GM19035 (cell line): ENCODE results near the gene ITGB5.
"Not testable (repeated sequence)": the region's sequence is repeated elsewhere in the genome, so short reads cannot be mapped to it uniquely, and the experiment has no call there.

Experiments
- ATAC-seq: cut with Tn5 transposase; IDR thresholded peaks from one replicate; pipeline ENCODE4 v1.9.1; 2021; ENCODE audit not compliant: unreplicated experiment

Gene ITGB5

DNA sequence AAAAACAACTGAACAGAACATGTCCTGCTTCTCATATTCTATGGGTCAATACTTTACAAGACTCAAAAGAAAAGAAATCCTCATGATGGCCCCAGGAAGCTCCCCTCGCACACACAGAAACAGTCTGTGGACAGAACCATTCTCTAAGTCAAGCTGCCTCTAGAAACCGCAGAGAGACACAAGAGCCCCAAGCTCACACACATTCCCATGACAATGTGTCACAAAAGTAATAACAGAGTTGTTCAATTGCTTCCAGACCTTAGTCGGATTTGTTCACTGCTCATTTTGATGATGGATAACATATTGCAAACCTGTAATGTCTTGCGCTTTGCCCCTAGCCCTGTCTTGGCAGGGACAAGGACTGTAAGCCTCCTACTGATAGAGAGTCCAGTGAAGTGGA, 96.0 kb downstream of the ITGB5 start:
- ATAC-seq, result no peak

DNA sequence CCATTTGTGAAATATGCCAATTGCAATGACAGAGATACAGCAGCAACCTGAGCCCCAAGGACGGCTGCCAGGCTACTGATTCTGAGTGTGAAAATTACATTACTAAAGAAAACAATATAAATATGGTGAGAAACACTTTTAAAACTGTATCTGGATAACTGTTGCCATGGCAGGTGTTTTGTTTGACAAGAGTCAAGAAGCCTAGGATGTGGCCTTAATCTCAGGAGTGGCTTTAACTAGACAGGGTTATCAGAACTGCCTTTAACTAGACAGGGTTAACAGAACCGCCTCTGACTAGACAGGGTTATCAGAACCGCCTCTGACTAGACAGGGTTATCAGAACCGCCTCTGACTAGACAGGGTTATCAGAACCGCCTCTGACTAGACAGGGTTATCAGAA, 98.1 kb downstream of the ITGB5 start:
- ATAC-seq, result not testable (repeated sequence)

DNA sequence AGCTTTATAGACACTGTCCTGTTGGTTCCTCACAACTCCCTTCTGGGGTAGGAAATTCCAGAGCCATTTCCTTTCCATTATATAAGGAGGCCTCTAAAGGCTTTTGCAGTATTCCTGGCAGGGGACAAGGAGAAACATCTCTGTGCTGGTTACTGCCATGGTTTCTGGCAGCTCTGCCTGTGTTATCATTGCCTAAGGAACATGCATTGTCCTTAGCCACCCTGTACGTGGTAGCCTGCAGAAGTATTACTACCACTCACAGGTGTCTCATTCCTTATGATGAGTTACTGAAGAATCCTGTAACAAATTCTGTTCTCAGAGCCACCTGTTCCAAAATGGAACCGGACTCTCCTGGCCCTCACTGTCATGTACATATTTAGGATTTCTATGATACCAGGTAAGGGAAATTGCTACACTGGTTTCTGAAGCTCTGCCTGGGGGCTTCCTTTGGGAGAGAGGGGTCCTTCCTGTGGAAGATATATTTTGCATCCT, 98.9 kb downstream of the ITGB5 start:
- no peak for ATAC-seq

DNA sequence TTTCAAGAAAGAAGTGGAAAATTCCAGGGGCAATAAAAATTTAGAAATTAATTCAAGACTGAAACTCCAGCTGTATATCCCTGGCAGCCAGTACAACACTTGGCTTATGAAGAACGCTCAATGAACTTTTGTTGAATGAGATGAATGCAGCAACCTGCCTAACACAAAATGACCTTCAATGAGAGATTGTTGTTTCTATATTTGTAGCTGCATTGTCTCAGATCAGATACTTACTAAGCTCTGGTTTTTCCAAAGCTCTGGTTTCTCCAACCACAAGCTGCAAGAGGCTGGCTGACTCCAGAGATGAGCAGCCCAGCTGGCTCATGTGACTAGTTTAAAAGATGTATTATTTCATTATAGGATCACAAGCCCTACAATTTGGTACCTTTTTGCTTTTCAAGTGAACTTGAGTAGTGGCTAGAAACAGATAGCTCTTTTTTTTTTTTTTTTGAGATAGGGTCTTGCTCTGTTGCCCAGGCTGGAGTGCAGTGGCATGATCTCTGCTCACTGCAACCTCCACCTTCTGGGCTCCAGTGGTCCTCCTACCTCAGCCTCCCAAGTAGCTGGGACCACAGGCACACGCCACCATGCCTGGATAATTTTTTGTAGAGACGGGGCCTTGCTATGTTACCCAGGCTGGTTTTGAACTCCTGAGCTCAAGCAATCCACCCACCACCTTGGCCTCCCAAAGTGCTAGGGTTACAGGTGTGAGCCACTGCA, 99.5 kb downstream of the ITGB5 start:
- no peak for ATAC-seq

DNA sequence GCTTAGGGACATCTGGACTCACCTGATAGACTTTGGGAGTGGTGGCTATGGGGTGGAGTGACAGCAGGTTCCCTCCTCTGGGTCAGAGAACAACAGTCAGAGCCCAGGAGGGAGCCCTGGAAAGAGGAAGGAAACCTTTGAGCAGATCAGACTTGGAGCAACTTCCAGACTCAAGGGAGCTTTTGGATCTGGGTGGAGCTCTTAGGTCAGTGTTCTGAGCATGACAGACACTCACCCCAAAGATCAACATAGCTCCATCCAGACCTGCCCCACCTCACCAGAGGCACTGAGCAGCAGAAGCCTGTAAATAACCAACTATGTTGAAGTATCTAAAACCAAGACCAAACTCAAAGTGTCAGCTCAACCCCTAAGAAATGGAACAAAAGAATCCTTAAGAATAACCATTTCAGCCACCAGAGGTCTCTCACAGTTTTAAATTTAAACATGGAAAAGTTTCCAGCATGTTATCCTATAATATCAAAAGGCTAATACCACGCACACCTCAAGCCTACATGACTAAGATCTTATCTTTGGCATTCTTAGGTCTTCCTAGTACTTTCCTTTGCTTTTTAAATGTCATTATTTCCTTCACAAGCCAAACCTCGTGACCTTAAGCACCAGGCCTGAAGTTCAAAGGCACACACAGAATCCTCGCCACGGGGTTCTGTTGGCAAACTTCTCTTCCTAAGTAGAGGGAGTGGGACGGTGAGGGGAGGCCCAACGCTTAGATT, 100.5 kb downstream of the ITGB5 start:
- ATAC-seq, result no peak

DNA sequence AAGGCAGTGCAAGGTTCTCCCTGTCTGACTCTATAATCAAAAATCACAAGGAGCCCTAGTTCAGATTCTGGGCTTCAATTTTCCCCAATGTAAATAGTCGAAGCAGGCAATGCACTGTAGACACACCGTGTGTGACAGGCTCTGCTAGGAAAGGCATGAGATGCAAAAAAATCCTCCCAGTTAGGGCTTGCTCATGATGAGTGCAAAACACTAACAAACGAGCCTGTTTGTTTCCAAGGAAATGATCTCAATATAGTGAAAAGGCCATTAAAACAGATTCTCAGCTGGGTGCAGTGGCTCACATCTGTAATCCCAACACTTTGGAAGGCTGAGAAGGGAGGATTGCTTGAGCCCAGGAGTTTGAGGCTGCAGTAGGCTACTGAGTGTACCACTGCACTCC, 101.2 kb downstream of the ITGB5 start:
- no peak for ATAC-seq

DNA sequence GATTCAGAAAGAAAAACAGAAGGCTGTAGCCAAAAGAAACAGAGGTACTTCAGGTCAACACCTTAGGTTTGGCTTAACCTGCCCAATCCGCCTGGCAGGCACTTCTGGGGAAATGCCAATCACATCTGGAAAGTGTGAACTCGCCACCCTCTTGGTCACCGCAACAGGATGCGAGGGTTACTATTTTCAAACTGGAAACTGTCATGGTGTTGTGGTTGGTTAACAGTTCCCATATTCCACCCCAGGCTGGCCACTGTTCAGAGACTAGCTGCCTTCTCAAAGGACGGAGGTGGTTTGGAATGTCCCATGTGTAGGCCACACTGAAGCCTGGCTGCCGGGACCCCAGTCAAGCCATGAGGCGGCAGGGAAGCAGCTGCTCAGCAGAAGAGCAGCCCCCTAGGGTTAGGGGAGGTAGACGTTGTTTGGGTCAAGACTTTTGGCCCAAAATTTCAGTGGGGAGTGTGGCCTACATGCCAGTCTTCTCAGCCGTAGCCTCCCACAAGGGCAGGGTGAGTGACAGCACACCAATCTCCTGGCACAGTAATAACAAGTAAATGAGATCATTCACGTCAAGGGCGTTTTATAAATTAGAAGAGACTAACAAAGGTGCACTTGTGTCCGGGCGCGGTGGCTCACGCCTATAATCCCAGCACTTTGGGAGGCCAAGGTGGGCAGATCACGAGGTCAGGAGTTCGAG, 102.3 kb downstream of the ITGB5 start:
- no peak for ATAC-seq

DNA sequence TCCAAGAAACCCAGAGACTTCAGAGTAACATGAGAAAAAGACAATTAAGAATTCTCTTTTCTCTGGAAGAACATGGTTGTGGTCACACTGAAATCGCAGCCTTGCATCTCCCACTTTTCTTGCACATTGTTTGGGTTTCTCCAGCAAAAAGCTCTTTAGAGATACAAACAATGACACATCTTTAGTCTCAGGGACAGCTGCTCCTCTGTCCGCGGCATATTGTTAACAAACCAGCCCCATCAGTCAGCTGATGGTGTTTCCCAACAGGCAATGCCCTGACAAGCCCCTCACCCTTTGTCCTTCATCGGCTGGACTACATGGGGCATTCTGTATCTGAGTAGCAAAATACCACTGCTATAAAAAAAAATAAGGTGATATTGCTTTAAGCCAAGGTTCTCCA, 103.5 kb downstream of the ITGB5 start:
- ATAC-seq, result no peak

DNA sequence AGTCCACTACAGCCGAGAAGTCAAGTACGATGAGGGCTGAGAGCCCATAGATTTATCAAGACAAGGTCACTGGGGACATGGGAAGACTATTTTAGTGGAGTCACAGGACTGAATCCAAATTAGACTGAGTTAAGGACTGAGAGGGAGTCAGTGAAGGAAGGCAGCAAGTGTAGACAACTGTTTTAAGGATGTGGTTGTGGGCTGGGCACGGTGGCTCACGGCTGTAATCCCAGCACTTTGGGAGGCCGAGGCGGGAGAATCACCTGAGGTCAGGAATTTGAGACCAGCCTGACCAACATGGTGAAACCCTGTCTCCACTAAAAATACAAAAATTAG, 104.8 kb downstream of the ITGB5 start:
- not testable (repeated sequence) for ATAC-seq

DNA sequence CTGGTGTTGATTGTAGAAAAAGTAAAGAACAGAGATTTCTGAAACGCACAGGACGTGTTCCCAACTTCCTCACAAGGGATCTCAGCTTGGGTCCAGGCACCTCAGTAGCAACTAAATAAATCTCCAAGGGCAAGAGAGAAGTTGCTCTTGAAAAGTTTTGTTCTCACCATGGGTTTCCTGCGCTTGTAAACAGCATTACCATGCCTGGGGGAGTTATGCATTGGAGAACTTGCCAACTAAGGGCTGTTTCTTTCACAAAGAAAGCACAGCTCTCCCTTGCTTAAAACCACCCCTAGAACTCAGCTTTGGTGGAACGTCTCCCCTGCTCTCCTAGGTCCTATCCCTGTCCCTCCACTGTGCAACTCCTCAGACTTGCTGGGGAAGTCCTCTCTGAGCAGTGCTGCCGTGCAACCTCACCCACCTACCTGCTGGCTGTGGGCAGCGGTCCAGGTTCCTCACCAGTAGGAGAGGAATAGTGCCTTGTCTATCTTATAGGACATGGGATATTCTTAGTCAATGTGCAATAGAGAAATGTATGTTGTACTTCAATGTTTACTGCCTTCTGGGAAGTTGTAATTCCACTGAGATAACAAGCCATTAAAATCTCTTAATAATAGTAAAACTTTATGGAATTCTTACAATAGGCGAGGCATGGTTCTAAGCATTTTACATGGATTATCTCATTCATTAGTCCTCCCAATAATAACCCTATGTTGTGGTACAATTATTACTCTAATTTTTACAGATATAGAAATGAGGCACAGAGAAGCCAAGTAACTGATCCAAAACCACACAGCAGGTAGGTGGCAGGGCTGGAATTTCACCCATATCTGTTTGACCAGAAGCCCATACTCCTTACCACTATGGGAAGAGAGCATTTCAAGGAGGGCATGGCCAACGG, 105.4 kb downstream of the ITGB5 start:
- no peak for ATAC-seq

DNA sequence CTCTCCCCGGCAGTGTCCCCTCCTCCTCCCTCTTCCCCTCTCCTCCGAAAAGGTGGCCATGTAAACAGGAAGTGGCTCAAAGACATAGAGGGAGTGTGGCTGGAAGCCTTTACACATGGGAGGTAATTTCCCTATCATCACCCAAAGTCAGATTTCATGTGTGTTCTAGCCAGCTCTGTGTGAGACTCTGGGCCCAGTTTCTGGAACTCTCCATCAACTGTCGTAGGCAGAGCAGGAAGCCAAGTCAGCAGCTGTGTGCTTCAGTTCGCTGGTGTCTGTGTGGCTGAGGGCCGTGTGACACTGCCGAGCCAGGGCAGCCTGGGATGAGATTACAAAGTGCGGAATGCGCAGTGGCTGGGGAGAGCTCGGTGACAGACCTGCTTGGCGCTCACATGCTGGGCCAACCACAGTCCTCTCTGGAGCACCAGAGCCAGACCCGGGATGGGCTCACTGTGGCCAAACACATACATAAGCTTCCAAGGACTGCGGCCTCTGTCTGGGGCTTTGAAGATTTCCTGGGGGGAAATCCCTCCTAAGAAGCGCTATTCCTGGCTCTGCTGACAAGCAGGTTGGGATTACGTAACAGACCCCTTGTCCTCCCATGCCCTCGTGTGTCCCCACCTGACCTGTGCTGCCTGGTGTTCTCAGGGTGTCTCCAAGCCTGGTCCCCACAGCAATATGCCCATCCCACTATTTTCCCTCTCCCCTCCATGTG, 106.2 kb downstream of the ITGB5 start:
- no peak for ATAC-seq

DNA sequence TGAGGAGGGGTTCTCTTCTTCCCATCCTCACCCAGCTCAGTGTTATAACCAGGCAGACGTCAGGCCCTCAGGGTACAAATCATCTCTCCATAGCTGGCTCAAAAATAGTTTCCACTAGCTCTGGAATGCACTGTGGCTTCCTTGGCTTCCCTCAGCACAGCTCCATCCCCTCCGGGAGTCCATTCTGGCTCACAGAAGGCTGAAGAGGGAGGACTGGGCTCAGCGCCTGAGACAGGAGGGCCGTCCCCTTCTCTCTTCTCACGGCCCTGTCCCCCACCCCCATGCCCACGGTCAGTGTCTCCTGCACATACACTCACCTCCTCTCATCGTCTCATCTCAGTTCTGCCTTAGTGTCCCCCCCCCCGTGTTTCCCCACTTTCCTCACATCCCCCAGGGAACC, 106.8 kb downstream of the ITGB5 start:
- no peak for ATAC-seq

DNA sequence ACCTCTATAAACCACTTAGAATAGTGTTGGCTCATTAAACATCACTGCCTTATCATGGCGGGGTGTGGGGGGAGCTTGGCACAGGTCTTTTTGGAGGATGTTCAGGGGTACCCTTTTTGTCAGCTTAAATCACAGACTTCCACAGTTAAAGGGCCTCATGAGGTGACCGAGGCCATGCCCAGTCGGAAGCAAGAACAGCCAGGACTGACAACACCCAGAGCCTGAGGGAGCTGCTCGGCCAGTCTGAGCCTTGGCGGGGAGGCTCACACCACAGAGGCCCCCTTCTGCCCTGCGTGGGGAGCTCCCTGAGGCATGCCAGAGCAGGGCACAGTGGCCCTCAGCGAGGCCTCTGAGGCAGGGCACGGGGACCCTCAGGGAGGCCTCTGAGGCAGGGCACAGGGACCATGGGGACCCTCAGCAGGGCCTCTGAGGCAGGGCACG, 107.4 kb downstream of the ITGB5 start:
- ATAC-seq, result no peak

DNA sequence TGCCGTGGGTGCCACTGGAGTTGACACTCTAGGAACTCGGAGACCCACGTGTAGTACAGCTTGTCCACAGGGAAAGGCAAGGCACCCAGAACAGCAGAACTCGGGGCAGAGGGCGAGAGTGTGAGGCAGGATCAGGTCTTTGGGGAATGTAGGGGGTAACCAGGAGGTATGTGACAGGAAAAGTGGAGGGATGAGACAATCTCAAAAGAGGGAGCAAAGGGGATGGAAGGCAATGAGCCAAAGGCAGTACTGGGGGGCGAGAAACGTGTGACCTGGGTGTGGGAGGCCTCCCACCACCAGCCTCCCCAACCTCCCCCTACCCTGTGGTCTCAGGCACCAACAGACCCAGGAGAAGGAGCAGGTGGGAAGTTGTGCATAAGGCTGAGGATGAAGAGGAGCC, 108.0 kb downstream of the ITGB5 start:
- no peak for ATAC-seq

DNA sequence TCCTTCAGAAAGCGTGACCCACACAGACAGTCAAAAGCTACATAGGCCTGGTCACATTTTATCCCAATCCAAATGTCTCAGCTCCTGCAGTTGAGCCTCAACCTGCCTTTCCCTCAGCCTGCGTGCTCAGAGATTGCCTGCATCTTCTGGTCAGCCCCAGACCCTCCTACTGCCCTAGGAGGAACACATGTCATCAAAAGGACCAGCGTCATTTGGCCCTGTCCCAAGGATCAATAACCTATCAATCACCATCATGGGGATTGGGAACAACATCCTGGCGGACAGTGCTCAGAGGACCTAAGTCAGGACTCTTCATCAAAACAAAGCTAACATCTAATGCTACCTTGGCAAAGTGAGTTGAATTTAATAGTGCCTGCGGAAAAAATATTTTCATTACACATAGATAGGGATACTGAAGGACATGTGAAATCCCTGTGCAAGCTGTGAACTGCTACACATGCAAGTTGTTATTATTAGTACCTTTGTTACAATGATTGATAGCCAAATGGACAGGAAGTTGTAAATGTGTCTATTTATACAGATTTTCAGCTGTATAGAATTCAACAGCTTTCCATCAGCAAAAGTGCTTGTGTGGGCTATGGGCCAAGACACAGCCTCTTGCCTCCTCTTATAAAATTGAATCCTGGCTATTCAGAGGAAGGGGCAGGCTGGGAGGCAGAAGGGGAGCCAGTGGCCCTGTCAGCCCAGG, 109.2 kb downstream of the ITGB5 start:
- no peak for ATAC-seq

DNA sequence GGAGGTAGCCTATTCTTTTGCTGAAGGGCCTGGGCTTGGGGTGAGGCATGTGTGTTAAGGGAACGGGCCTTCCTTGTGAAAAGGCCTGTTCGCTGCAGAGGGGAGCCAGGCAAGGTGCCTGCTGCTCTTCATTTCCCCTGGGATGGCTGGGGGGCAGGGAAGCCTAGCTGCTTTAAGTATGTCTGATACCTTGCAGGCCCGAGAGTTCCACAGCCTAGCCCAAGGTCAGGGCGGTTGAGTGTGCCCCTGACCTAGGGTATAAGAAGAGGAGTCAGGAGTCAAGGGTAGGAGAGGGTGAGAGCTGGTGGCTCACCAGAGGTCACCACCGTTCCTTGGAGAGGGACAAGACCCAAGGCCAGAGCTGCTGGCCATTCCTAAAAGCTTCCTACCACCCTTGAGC, 110.3 kb downstream of the ITGB5 start:
- no peak for ATAC-seq

DNA sequence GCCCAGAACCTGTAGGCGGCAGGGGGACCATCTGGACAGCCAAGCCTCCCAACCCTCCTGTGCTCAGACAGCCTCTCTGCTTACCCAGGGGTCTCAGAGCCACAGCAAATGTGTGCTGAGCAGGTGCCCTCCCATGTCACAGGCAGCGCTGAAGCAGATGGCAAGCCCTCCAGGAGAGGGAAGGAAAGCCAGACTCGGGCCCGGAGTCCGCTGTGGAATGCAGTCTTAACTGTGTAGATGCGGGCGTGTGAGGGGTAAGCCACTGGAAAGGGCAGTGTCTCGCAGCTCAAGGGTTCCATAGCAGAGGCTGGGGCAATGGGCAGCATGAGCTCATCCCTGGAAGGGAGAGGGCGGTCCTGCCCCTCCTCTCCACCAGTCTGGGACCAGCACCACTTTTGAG, 111.3 kb downstream of the ITGB5 start:
- ATAC-seq, result no peak

DNA sequence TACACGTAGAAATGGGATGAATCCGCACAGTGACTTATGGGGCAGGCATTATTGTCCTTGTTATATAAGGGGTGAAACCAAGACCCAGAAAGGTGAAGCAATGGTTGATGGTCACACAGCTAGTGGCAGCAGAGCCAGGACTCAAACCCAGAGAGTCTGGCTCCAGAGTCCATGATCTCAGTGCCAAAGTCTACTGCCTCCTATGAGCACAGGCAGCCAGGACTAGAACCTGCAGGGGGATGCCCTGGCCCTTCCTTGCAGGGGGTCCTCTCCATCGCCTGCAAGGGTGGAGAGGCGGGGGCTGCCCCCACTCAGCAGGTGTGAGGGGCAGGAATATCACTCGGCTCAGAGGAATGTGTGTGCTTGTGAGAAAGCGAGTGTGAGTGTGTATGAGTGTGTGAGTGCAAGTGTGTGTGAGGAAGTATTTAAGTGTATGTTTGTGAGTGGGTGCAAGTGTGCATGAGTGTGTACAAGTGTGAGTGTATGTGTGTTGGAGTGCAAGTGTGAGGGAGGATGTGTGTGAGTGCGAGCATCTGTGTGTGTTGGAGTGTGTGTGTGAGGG, 112.2 kb downstream of the ITGB5 start:
- no peak for ATAC-seq

DNA sequence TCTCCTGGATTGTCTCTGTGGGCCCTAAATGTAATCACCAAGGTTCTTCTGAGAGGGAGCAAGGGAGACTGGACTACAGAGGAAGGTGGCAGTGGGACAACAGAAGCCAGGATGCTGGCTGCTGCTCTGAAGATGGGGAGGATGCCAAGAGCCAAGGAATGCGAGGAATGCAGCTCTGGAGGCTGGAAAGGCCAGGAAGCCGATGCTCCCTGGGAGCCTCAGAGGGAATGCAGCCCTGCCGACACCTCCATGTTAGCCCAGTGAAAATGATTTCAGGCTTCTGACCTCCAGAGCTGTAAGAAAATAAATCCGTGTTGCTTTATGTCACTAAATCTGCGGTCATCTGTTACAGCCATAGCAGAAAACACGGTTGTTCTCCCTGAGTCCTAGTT, 112.8 kb downstream of the ITGB5 start:
- no peak for ATAC-seq
